Activated CD8-positive, alpha-beta T cell treated with anti-CD3 and anti-CD28 coated beads for 36 hours (primary cell): Measurements from ENCODE around the gene OSBPL10. TPM values are rescaled to one million over a fixed set of nuclear protein-coding genes. Genes with fewer than 3 reads are reported as not detected.

ENCODE experiments used
- ATAC-seq: fragments of 200-7000 bp; cut with Tn5 transposase; one replicate; pipeline ENCODE4 v1.10.0; 2021; ENCODE audit warnings: mild to moderate bottlenecking, moderate library complexity
- CTCF ChIA-PET: fragments of 350-600 bp; sonication (Branson Sonifier 250); formaldehyde crosslinking; loops from one replicate; lab custom pipeline; 2021; ENCODE audit warnings: antibody characterized with exemption; lab: Charles Lee
- POLR2A ChIA-PET: fragments of 350-600 bp; sonication (Branson Sonifier 250); formaldehyde crosslinking; loops from one replicate; lab custom pipeline; 2021; ENCODE audit warnings: antibody characterized with exemption; lab: Charles Lee
- DNase-seq: peaks from one replicate; pipeline ENCODE4 v3.0.0-alpha.2; 2020
- H3K27ac Mint-ChIP-seq: one replicate; pipeline ENCODE4 v1.8.0; 2021; ENCODE audit warnings: mild to moderate bottlenecking, mixed read lengths
- H3K27me3 Mint-ChIP-seq: one replicate; pipeline ENCODE4 v1.8.0; 2021; ENCODE audit warnings: mixed read lengths
- H3K36me3 Mint-ChIP-seq: one replicate; pipeline ENCODE4 v1.8.0; 2021; ENCODE audit warnings: low read depth, mixed read lengths
- H3K4me1 Mint-ChIP-seq: one replicate; pipeline ENCODE4 v1.8.0; 2021; ENCODE audit warnings: low read depth, mixed read lengths
- H3K4me3 Mint-ChIP-seq: one replicate; pipeline ENCODE4 v1.8.0; 2021; ENCODE audit warnings: mild to moderate bottlenecking, moderate library complexity, mixed read lengths
- H3K9me3 Mint-ChIP-seq: one replicate; pipeline ENCODE4 v1.8.0; 2021; ENCODE audit warnings: mixed read lengths
- CTCF ChIP-seq: fragments of 200-600 bp; IDR thresholded peaks from one replicate; pipeline ENCODE4 v1.8.0; 2022; ENCODE audit warnings: antibody characterized with exemption, mild to moderate bottlenecking
- intact Hi-C: fragments of 100-400 bp; cut with micrococcal nuclease; formaldehyde crosslinking; loops from one replicate; pipeline ENCODE4 v1.10.0; 2022
- total RNA-seq, 2 experiments: library from RNA; stranded (reverse); gene quantifications; one replicate each; pipeline ENCODE4 v1.2.3, GENCODE V29; 2021

The OSBPL10 gene
- total RNA-seq, 2 experiments from 2014 or later: 1.9 to 2.1 TPM

- Mint-ChIP-seq H3K27ac (no peak overlapping the region), H3K27me3 (no peaks in the 10 kb centered on the region), H3K9me3 (no peaks in the 10 kb centered on the region), H3K4me1 (peaks cover 37% of the 10 kb centered on the region), H3K36me3 (peaks cover 47% of the 10 kb centered on the region), H3K4me3 (no peak overlapping the region)
- intact Hi-C loops: no loop called here
- ChIA-PET POLR2A (no interaction called here), CTCF (interaction anchor here (1.2 kb wide), 1 partner anchor 78 kb away, joined by 5 read pairs; no protein-coding TSS in a partner anchor)
- no peak for TF ChIP-seq CTCF
- no peak for ATAC-seq
- no peak for DNase-seq
Measured at GRCh38 chr3:31613654-31614053, 367.4 kb downstream of the OSBPL10 start.

GRCh38 chr3:31613177-31613576 is 367.9 kb downstream of the OSBPL10 start:
- no peak for DNase-seq
- Mint-ChIP-seq H3K4me3 (no peak overlapping the region), H3K27me3 (no peaks in the 10 kb centered on the region), H3K9me3 (no peaks in the 10 kb centered on the region), H3K4me1 (peaks cover 42% of the 10 kb centered on the region), H3K27ac (no peak overlapping the region), H3K36me3 (peaks cover 48% of the 10 kb centered on the region)
- ChIA-PET POLR2A (no interaction called here), CTCF (interaction anchor here (1.2 kb wide), 1 partner anchor 77 kb away, joined by 5 read pairs; no protein-coding TSS in a partner anchor)
- TF ChIP-seq CTCF: no peak
- intact Hi-C loops: no loop called here
- no peak for ATAC-seq

Other genes with a start within 250 kb of the OSBPL10 start
- gene ZNF860, start 488 bp upstream of the OSBPL10 start, total RNA-seq: not detected
- gene GPD1L, start 125.4 kb upstream of the OSBPL10 start, total RNA-seq: 10 to 100 TPM in 1 of 2 experiments, 1 to 10 TPM in 1; 9.2 to 10.2 TPM